CD4-positive, alpha-beta T cell treated with Interleukin-4 for 1 hour (primary cell): ENCODE measurements around the gene CLASP1.
"Not testable (repeated sequence)": the region's sequence is repeated elsewhere in the genome, so short reads cannot be mapped to it uniquely, and the experiment has no call there.

Source experiments
- DNase-seq, 2 donors: peaks; one replicate each; pipeline ENCODE4 v3.0.0-alpha.2; 2020 to 2022

CLASP1 gene

DNA sequence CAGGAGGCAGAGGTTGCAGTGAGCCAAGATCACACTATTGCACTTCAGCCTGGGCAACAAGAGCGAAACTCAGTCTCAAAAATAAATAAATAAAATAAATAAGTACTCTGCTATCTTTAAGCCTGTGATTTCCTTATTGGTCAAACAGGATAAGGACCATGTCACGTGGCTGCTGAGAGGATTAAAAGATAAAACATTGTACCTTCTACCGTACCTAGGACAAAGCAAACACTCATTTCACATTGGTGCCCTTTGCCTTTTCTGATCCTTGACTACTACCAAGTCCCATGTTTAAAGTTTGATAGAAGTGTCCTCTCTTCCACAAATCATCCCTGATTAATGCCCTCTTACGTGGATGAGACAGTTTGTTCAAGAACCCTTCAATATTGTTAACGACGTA, 244.0 kb downstream of the CLASP1 start:
- no peak for DNase-seq

DNA sequence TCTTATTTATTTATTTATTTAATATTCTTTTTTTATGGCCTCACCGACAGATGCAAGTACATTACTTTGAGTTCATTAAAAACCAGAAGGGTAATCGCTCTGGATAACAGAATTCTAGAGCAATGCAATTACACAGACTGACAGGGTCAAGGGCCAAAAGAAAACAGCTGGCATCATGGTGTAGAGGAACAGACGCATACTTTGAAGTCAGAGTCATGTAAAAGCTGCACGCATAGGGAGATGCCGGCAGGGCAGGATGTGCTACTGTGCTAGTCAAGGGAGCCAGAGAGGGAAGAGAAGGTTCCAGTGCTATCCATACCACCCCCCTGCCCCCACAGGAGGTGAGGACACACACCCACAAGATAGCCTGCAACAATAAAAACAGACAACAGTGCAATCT, 249.1 kb downstream of the CLASP1 start:
- no peak for DNase-seq

GRCh38 chr2:121398853-121399252, 250.4 kb downstream of the CLASP1 start:
- DNase-seq: no peak

DNA sequence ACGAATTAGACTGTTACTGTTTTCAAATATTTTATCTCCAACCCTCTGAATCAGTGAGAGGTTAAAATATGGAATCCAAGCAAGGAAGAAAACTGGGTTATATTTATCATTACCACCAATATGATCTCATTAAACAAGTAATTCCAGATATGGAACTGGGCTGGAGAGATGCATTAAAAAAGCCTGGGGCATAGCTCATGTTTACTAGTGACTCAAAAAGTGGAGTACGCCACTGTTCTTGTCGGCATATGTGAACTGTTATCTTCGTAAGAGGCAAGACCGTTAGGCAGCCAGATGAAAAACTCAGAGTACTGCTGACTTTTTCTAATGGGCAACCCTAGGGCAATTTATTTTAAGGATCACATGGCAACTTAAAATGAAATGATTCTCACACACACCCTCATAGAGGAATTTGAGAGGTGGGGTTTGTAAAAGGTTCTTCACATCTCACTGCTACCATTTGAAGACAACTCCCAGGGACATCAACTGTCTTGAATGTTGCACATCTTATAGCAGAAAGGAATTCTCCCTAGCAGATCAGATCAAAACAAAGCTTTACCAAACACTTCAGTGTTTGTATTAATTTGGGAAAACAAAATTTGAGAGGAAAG, 259.1 kb downstream of the CLASP1 start:
- no peak for DNase-seq

- DNase-seq: no peak
Measured at GRCh38 chr2:121388371-121388770, 260.9 kb downstream of the CLASP1 start.

- DNase-seq: no peak
Measured at GRCh38 chr2:121387591-121388325, 261.5 kb downstream of the CLASP1 start.

- DNase-seq: no peak
Measured at GRCh38 chr2:121386707-121387106, 262.6 kb downstream of the CLASP1 start.

DNA sequence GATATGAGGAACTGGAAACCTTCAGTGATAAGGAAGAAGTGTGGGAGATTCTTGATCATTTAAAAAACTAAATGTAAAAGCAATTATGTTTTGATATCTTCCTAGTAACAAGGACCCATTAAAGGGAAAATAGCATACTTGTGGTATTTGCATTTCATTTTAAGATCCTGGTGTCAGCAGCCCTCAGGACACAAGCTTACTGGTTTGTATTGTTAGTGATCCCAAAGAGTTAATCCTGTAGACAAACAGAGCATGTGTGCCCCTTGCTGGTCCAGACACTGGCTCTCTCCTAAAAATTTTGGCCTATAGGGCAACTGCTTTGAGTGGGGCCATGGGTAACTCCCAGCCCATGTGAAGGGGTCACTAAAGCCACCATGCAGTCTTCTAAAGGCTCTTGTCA, 263.2 kb downstream of the CLASP1 start:
- no peak for DNase-seq

- no peak for DNase-seq
Measured at GRCh38 chr2:121382744-121383143, 266.5 kb downstream of the CLASP1 start.

GRCh38 chr2:121377646-121378045, 271.6 kb downstream of the CLASP1 start:
- DNase-seq: no peak

DNA sequence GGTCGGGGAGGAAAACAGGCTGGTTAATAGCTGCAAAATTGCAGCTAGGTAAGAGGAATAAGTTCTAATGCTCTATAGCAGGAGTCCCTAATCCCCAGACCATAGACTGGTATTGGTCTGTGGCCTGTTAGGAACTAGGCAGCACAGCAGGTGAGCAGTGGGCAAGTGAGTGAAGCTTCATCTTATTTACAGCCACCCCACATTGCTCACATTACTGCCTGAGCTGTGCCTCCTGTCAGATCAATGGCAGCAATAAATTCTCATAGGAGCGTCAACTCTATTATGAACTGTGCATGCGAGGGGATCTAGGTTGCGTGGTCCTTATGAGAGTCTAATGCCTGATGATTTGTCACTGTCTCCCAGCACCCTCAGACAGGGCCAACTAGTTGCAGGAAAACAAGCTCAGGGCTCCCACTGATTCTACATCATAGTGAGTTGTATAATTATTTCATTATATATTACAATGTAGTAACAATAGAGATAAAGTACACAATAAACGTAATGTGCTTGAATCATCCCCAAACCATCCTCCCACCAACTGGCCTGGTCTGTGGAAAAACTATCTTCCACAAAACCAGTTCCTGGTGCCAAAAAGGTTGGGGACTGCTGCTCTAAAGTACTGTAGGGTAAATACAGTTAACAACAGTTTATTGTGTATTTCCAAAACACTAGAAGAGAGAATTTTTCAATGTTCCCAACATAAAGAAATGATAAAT, 272.6 kb downstream of the CLASP1 start:
- DNase-seq: no peak

DNA sequence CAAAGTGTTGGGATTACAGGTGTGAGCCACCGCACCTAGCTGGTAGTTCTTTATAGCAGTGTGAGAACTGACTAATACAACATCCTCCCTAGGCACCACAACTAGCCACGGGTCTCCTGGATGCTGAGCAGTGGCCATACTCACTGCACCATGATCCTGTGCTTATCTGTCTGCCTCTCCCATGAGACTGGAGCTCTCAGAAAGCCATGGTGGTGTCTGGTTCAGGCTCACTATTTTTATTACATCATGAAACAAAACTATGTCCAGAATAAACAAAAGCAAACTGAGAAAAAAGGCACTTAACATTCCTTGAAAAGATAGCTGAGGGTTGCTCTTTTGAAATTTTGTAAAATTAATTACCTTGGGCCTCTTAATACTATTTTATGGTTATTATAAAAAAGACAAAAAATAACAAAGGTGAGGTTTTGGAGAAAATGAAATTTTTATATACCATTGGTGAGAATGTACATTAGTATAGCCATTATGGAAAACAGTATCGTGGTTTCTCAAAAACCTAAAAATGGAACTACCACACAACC, 273.6 kb downstream of the CLASP1 start:
- no peak for DNase-seq

DNA sequence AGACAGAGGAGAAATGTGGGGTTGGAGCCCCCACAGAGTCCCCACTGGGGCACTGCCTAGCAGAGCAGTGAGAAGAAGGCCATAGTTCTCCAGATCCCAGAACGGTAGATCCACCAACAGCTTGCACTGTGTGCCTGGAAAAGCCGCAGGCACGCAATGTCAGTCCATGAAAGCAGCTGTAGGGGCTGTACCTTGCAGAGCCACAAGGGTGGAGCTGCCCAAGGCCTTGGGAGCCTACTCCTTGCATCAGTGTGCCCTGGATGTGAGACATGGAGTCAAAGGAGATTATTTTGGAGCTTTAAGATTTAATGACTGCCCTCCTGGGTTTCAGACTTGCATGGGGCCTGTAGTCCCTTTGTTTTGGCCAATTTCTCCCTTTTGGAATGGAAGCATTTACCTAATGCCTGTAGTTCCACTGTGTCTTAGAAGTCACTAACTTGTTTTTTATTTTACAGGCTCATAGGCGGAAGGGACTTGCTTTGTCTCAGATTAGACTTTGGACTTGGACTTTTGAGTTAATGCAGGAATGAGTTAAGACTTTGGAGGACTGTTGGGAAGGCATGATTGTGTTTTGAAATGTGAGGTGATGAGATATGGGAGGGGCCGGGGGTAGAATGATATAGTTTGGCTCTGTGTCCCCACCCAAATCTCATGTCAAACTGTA, 274.7 kb downstream of the CLASP1 start:
- DNase-seq: not testable (repeated sequence)

DNA sequence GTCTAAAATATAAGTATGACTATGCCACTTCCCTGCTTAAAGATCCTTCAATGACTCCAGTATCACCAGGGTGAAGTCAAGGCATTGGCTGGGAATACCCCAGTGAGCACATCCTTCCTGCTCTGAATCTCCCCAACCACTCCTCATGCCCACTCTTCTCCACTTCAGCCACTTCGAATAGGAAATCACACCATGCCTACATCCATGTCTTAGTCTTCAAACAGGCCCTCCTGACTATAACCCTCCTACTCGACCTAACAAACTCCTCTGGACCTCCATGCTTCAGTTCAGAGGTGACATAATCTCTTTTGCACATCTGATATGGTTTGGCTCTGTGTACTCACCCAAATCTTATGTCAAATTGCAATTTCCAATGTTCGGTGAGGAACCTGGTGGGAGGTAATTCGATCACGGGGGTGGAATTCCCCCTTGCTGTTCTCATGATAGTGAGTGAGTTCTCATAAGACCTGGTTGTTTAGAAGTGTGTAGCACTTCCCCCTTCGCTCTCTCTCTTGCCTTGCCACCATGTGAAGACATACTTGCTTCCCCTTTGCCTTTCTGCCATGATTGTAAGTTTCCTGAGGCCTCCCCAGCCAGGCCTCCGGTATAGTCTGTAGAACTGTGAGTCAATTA, 276.4 kb downstream of the CLASP1 start:
- no peak for DNase-seq

GRCh38 chr2:121372082-121372481, 277.2 kb downstream of the CLASP1 start:
- no peak for DNase-seq

GRCh38 chr2:121368836-121369235, 280.4 kb downstream of the CLASP1 start:
- no peak for DNase-seq

DNA sequence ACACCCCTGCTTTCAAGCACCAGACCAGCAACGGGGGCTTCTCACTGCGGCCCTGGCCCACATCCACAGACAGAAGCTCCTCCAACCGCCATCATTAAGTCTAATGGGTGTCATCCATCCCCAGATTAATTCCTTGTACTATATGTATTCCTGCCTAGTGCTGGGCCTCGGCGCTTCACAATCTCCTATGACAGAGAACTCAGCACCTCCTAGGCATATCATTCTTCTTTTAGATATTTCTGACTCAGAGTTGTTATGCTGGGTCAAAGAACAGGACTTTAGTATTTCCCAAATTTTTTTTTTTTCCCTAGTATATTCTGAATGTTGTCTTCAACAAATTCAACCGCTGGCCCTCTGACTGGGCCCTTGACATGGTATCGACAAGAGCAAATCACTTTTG, 281.1 kb downstream of the CLASP1 start:
- no peak for DNase-seq

DNA sequence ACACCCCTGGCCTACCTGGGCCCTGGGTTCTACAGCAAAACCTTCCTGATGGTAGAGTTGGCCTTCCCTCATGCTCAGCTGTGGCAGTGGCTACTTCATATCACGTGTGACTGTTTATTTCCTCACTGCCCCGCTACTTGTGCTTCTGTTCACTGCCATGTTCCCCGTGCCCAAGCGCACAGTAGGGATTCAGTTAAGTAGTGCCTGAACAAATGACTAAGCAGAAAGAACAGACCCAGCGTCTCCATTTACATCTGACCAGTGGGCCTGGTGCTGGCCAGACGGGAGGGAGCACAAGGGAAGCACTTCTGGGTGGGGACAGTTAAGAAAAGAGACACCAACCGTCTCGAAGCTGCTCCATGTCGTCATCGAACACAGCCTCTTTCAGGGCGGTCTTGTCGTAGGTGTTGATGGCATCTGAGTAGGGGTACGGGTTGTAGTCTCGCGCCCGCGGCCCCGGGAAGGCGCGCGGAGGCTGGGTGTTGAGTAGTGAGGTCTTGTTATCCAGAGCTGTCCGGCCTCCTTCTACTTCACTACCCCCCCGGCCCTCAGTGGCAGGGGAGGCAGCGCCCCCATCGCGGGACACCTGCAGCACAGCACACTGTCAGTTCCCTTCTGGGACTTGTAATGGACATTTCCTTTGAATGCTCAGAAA, 281.9 kb downstream of the CLASP1 start:
- no peak for DNase-seq

DNA sequence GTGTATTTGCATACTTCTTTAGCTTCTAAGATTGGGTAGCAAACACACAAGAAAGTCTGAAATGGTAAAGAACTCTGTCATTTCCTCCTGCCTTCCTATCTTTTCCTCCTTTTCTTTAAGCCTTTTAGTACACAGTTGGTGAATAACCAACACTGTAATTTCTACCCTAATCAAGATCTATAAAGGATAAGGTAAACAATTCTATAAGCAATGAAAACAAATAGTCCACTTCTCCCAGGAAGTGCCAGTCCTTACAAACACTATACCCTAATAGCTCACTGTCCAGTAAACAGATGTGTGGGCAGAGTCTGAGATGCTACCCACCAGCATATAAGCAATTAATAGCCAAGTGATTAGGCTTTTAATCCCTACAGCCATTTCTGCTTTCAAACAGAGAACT, 283.2 kb downstream of the CLASP1 start:
- no peak for DNase-seq

GRCh38 chr2:121365061-121365460, 284.2 kb downstream of the CLASP1 start:
- DNase-seq: no peak

DNA sequence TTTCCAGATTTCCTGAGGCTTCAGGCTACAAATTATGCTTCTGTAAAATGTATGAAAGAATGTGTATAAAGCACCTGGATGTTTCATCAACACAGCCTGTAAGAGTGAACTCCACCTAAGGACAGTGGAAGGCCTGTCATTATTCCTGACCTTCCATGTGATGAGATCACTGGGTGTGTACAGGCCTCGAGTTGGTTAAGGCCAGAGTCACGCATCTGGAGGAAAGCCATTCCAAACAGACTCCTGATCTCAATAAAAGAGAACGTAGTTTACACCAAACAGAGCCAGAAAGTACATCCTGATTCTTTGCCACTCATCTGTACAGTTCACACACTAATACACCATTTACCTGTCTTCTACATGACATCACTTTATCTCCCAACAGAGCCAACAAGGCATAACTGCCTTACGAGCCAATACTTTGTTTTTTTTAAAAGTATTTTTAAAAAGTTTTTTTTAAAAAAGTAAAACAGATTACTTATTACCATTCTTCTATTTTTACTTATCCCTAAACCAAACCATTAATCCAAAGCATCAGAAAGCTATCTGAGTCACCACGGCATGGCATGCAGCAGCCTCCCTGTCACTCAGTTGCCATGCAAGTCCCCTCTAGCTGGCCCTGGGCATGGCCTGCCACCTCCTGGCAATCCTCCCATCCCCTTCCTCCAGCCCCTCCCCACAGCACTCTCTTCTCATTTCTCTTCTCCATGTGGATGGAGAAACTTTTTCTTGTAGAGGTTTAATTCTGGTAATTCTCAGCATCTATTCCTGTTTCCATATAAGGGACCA, 285.4 kb downstream of the CLASP1 start:
- DNase-seq: no peak
